OCI-LY1 (cell line): ENCODE measurements around the gene DDX51.

Experiments
- H2AFZ ChIP-seq: fragments of 200-600 bp; sonication (generic), shearing (Covaris generic); 2 replicates; pipeline ENCODE4 v1.6.0; 2014; ENCODE audit warnings: antibody characterized with exemption, mild to moderate bottlenecking, low read length
- H3F3A ChIP-seq: fragments of 200-600 bp; sonication (generic), shearing (Covaris generic); 2 replicates; pipeline ENCODE4 v1.6.0; 2014; ENCODE audit warnings: mild to moderate bottlenecking, antibody characterized with exemption, low read length, moderate library complexity; ENCODE audit not compliant: insufficient read depth
- H3K27ac ChIP-seq: fragments of 200-600 bp; sonication (generic); 2 replicates; pipeline ENCODE4 v1.5.1; 2014; ENCODE audit warnings: low read length, mixed run types, mild to moderate bottlenecking, low read depth; ENCODE audit not compliant: poor library complexity, severe bottlenecking
- H3K27me3 ChIP-seq: fragments of 200-600 bp; sonication (generic); 2 replicates; pipeline ENCODE4 v1.6.0; 2014; ENCODE audit warnings: antibody characterized with exemption, mild to moderate bottlenecking, low read length, moderate library complexity; ENCODE audit not compliant: insufficient read depth
- H3K36me3 ChIP-seq: fragments of 200-600 bp; sonication (generic); 2 replicates; pipeline ENCODE4 v1.6.1; 2014; ENCODE audit warnings: mild to moderate bottlenecking, antibody characterized with exemption, low read length, moderate library complexity, mixed read lengths; ENCODE audit not compliant: insufficient read depth
- H3K4me1 ChIP-seq: fragments of 200-600 bp; sonication (generic); 2 replicates; pipeline ENCODE4 v1.5.1; 2014; ENCODE audit warnings: mild to moderate bottlenecking, low read length, moderate library complexity; ENCODE audit not compliant: insufficient read depth, severe bottlenecking
- H3K4me2 ChIP-seq: fragments of 200-600 bp; sonication (generic), shearing (Covaris generic); 2 replicates; pipeline ENCODE4 v1.6.1; 2014; ENCODE audit warnings: low read length
- H3K4me3 ChIP-seq: fragments of 200-600 bp; sonication (generic); 2 replicates; pipeline ENCODE4 v1.5.1; 2014; ENCODE audit warnings: low read length, low read depth, mild to moderate bottlenecking, mixed read lengths; ENCODE audit not compliant: poor library complexity, severe bottlenecking
- H3K79me2 ChIP-seq: fragments of 200-600 bp; shearing (Covaris generic); 2 replicates; pipeline ENCODE4 v1.6.1; 2016; ENCODE audit warnings: mixed run types, low read length, mixed read lengths; ENCODE audit not compliant: insufficient read depth
- H3K9ac ChIP-seq: fragments of 200-600 bp; sonication (generic), shearing (Covaris generic); 2 replicates; pipeline ENCODE4 v1.6.1; 2014; ENCODE audit warnings: mild to moderate bottlenecking, low read length, mixed read lengths
- H3K9me2 ChIP-seq: fragments of 200-600 bp; sonication (generic), shearing (Covaris generic); 2 replicates; pipeline ENCODE4 v1.6.1; 2014; ENCODE audit warnings: low read depth, mild to moderate bottlenecking, low read length, mixed read lengths
- H3K9me3 ChIP-seq: fragments of 200-600 bp; shearing (Covaris generic); 2 replicates; pipeline ENCODE4 v1.6.1; 2014; ENCODE audit warnings: low read length, mixed read lengths
- H4K20me1 ChIP-seq: fragments of 200-600 bp; sonication (generic), shearing (Covaris generic); 2 replicates; pipeline ENCODE4 v1.6.0; 2016; ENCODE audit warnings: mild to moderate bottlenecking, low read length; ENCODE audit not compliant: insufficient read depth
- CTCF ChIP-seq: fragments of 200-600 bp; sonication (generic), shearing (Covaris generic); IDR thresholded peaks from 2 replicates; pipeline ENCODE4 v1.5.1; 2017; ENCODE audit warnings: mild to moderate bottlenecking, antibody characterized with exemption, low read length, moderate library complexity, mixed read lengths
- EZH2 ChIP-seq: fragments of 200-600 bp; sonication (generic), shearing (Covaris generic); IDR thresholded peaks from 2 replicates; pipeline ENCODE4 v1.8.0; 2017; ENCODE audit warnings: borderline replicate concordance, mixed run types, mild to moderate bottlenecking, antibody characterized with exemption, low read length, moderate library complexity, mixed read lengths

DDX51 gene

GRCh38 chr12:132170637-132171292 is 26.6 kb upstream of the DDX51 start:
- H3K79me2 ChIP-seq, result no peaks in the 10 kb centered on the region
- H3K9me2 ChIP-seq, result no peaks in the 10 kb centered on the region
- TF ChIP-seq CTCF, result no peak
- TF ChIP-seq EZH2, result no peak
- no peaks in the 10 kb centered on the region for H4K20me1 ChIP-seq
- no peaks in the 10 kb centered on the region for H3K9me3 ChIP-seq
- no peak overlapping the region for H3K9ac ChIP-seq
- no peak overlapping the region for H2AFZ ChIP-seq
- H3K4me2 ChIP-seq, result no peak overlapping the region
- no peaks in the 10 kb centered on the region for H3K4me1 ChIP-seq
- no peak overlapping the region for H3K27ac ChIP-seq
- no peaks in the 10 kb centered on the region for H3F3A ChIP-seq
- no peaks in the 10 kb centered on the region for H3K36me3 ChIP-seq
- H3K4me3 ChIP-seq, result no peak overlapping the region
- 0 out of 2 replicates have a peak, but pooled peaks cover 5% of the 10 kb centered on the region for H3K27me3 ChIP-seq

DNA sequence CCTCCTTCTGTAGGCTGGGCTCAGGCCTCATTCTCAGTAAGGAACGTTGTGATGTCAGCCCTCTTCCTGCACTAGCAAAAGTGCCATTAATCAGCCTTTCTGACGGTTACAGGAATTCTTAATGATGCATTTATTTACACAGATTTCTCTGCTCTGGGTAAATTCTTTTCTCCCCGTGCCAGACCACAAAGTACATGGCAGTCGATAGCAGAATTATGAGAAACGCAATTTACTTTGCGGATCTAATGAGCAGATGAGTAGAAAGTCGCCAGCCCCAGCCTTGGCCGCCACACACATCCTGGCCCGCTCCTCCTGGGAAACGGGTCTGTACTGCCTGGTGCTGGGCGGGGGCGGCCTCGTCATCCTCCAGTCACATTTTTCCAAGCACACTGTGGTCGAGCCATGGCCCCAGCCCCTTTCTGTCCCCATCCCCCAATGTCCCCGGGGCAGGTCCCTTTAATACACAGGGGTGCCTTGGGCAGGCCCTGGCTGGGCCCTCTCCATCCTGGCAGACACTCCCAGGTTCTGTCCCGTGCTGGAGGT is 26.0 kb upstream of the DDX51 start:
- Histone ChIP-seq H3K9me2 (no peaks in the 10 kb centered on the region), H3K4me3 (no peak overlapping the region), H3K27ac (no peak overlapping the region), H3K27me3 (0 out of 2 replicates have a peak, but pooled peaks cover 5% of the 10 kb centered on the region), H3K4me1 (no peaks in the 10 kb centered on the region), H3K36me3 (no peaks in the 10 kb centered on the region), H2AFZ (no peak overlapping the region), H3F3A (no peaks in the 10 kb centered on the region), H3K79me2 (no peaks in the 10 kb centered on the region), H3K9me3 (no peaks in the 10 kb centered on the region), H3K9ac (no peak overlapping the region), H4K20me1 (no peaks in the 10 kb centered on the region), H3K4me2 (no peak overlapping the region)
- TF ChIP-seq EZH2, result no peak
- no peak for TF ChIP-seq CTCF

DNA sequence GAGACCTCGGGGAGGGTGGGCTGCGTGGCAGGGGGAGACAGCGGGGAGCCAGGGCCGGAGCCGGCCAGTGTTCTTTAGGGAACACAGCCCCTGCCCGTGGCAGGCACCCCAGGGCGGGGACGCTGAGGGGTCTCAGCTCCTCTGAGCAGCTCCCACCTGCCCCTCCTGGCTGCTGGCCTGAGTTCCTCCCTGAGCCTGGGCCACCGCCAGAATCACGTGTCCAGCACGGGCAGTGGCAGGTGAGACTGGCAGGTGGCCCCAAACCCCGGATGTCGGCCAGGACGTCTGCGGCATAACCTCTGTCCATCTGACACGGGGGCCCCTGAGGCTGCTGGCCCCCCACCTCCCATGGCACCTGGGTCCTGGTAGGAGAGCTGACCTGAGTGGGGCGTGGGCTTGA is 25.3 kb upstream of the DDX51 start:
- Histone ChIP-seq H3K9ac (no peak overlapping the region), H2AFZ (no peak overlapping the region), H3K4me2 (no peak overlapping the region), H3F3A (no peaks in the 10 kb centered on the region), H3K9me3 (no peaks in the 10 kb centered on the region), H3K4me3 (no peak overlapping the region), H3K9me2 (no peaks in the 10 kb centered on the region), H3K27ac (no peak overlapping the region), H3K4me1 (no peaks in the 10 kb centered on the region), H3K36me3 (no peaks in the 10 kb centered on the region), H3K79me2 (no peaks in the 10 kb centered on the region), H4K20me1 (no peaks in the 10 kb centered on the region), H3K27me3 (0 out of 2 replicates have a peak, but pooled peaks cover 5% of the 10 kb centered on the region)
- no peak for TF ChIP-seq EZH2
- no peak for TF ChIP-seq CTCF
